Measurements from ENCODE around the gene CEP131.
"Not testable (repeated sequence)": the region's sequence is repeated elsewhere in the genome, so short reads cannot be mapped to it uniquely, and the experiment has no call there.

The CEP131 gene

DNA sequence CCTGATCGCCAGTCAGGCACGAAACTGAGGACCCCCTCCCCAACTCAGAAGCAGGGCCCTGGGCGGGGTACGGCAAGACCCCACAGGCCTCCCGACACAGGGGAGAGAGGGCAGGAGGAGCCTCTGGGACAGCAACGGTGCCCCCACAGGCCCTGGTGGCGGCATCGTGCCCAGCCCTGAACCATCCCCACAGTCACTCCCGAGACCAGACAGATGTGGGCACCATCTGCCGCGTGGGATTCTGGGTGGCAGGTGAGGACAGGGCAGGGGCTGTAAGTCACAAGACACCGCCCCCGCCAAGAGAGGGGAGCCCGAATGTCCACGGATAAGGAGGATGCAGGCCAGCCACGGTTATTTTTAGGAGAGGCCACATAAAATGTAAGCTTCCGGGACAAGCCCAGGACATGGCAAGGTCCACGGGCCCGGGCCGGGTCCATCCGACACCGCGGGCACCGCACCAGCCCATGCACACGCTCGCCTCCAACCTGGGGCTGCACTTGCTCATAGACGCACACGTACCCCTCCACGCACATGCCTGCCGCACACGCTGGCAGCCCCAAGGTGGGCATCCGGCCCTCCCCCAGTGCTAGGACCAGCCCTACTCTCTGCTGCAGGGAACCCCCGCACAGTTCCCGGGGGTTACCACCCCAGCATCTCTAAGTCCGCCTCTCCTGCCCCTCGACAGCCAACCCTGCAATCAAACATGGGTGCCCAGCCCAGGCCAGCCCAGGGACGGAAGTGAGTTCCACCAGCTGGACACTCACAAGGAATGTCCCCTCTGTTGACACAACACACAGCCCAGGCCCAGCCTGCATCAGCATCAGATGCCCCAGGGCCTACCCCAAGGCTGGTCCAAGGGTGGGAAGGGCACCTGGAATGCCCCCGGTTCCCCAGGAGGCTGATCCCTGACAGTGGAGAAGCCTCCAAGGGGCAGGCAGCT is 65.6 kb downstream of the CEP131 start:
- no peak overlapping the region for H3K4me3 Mint-ChIP-seq
- no peaks in the 10 kb centered on the region for H3K9me3 Mint-ChIP-seq
- H3K36me3 Mint-ChIP-seq = no peaks in the 10 kb centered on the region
- H3K27ac Mint-ChIP-seq = no peak overlapping the region
- H3K27me3 Mint-ChIP-seq = no peaks in the 10 kb centered on the region
- peaks cover 7% of the 10 kb centered on the region for H3K4me1 Mint-ChIP-seq

DNA sequence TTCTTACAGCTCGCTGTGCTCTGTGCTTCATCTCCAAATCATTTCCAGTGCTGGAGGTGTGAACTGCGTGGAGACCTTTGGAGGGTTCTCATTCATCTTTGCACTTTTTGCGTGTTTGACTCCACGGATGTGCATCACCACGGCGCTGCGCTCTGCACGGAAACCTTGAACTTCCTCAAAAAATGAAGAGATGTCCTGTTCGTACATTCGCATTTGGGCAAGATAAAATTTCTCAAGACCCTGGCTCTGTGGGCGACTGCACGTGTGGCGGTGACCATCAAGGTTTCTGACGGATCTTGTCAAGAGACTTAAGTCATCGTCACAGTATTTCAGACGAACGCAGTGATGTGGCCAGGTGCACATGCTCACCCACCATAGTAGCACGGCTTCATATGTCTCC is 67.8 kb downstream of the CEP131 start:
- H3K4me1 Mint-ChIP-seq = no peaks in the 10 kb centered on the region
- no peak overlapping the region for H3K4me3 Mint-ChIP-seq
- H3K36me3 Mint-ChIP-seq = no peaks in the 10 kb centered on the region
- H3K27ac Mint-ChIP-seq = no peak overlapping the region
- no peaks in the 10 kb centered on the region for H3K9me3 Mint-ChIP-seq
- no peaks in the 10 kb centered on the region for H3K27me3 Mint-ChIP-seq

DNA sequence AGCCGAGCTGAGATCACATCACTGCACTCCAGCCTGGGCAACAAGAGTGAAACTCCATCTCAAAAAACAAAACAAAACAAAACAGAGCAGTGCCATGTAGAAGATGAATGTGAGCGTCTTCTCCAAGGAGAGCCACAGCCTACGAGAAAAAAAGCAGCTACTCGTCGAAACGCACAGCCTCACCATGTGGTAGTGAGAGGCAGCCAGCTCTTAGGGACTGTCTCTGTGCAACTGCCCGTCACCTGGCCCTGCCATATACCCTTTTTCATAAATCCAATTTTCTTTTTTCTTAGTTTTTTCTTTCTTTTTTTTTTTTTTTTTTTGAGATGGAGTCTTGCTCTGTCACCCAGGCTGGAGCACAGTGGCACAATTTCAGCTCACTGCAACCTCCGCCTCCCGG is 68.7 kb downstream of the CEP131 start:
- not testable (repeated sequence) for H3K27me3 Mint-ChIP-seq, H3K4me1 Mint-ChIP-seq, H3K27ac Mint-ChIP-seq, H3K9me3 Mint-ChIP-seq, H3K36me3 Mint-ChIP-seq, H3K4me3 Mint-ChIP-seq

DNA sequence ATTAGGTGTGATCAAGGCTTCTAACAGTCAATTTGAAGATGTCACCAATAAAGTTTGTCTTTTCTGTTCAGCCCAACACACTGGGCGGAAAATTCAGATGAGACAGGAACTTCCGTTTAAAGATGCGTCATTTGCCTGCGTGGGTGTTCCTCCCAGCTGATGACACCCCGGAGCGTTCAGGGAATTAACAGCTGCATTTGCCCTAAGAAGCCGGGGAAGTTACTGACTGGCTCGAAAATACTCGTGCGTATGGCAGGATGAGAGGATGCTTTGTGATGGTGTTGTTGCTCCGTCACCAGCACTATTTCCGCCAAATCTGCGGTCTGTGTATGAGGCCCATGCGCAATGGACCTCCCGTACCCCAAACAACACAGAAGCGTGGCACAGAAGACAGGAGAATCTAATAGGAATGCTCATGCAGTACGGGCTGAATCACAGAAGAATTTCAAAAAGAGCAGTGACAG is 69.4 kb downstream of the CEP131 start:
- no peak overlapping the region for H3K27ac Mint-ChIP-seq
- H3K27me3 Mint-ChIP-seq = no peaks in the 10 kb centered on the region
- H3K4me1 Mint-ChIP-seq = no peaks in the 10 kb centered on the region
- H3K4me3 Mint-ChIP-seq = no peak overlapping the region
- H3K36me3 Mint-ChIP-seq = no peaks in the 10 kb centered on the region
- no peaks in the 10 kb centered on the region for H3K9me3 Mint-ChIP-seq

DNA sequence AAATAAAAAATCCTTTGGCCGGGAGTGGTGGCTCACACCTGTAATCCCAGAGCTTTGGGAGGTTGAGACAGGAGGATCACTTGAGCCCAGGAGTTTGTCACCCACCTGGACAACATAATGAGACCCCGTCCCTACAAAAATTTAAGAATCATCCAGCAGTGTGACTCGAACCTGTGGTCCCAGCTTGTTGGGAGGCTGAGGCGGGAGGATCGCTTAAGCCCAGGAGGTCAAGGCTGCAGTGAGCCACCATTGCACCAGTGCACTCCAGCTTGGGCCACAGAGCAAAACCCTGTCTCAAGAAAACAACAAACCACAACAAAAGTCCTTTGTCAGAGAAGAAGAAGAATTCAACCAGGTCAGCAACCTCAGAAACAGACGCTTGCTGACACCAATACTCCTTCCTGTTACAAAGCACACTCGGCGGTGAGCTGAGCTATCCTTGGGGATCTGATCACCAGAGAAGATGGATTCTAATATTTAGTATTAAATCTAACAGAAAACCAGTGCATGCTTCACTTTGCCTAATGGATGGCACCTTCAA is 70.4 kb downstream of the CEP131 start:
- H3K36me3 Mint-ChIP-seq = no peaks in the 10 kb centered on the region
- no peaks in the 10 kb centered on the region for H3K27me3 Mint-ChIP-seq
- H3K4me1 Mint-ChIP-seq = no peaks in the 10 kb centered on the region

DNA sequence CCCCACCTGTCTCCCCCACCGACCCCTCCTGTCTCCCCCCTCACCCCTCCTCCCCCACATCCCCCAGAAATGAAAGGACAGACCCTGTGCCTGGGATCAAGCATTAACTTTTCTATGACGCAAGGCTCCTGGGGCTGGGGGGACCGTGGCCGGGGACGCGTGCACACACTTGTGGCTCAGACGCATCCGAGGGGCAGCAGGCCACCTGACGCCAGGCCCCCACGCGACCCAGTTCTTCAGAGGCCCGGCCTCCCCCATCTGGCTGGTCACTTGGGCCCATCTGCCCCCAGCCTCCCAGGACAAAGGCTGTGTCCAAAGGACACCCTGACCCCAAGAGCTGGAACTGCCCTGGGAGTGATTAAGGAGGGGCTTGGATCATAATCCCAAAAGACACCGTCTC is 71.5 kb downstream of the CEP131 start:
- H3K27me3 Mint-ChIP-seq = no peaks in the 10 kb centered on the region
- H3K36me3 Mint-ChIP-seq = no peaks in the 10 kb centered on the region
- no peaks in the 10 kb centered on the region for H3K4me1 Mint-ChIP-seq
- no peak overlapping the region for H3K4me3 Mint-ChIP-seq
- no peaks in the 10 kb centered on the region for H3K9me3 Mint-ChIP-seq
- no peak overlapping the region for H3K27ac Mint-ChIP-seq

More for the DNA sequence above, 70.4 kb downstream of the CEP131 start:
- H3K27ac Mint-ChIP-seq = no peak overlapping the region
- no peaks in the 10 kb centered on the region for H3K9me3 Mint-ChIP-seq
- H3K4me3 Mint-ChIP-seq = no peak overlapping the region

DNA sequence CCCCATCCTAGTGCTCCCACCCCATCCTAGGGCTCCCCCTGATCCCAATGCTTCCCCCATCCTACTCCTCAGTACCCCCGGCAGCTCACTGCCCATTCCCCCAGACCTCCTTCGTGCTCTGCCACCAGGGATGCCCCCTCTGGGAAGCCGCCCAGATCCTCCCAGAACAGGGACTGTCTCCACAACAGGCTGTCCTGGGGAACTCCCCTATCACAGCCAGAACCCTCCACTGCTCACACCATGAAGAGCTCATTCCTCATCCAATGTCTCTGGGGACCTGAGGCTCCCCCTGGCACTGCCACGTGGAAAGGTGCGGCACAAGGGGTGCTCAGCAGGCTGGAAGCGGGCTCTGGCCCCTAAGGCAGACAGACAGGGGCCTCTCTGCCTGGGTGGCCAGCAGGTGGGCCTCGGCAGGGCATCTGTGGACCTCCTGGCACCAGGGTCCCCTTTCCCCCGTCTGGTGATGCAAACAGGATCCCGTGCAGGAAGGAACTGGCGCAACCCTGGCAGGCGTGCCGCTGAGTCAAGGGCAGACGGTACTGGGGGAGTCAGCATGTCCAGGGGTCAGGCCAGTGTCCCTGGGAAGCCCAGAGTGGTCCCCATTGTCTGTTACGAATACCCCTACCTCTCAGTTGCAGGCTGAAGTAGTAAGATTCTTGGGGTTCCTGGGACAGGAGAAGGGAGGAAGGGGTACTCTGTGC is 72.2 kb downstream of the CEP131 start:
- Mint-ChIP-seq H3K36me3 (no peaks in the 10 kb centered on the region), H3K27ac (no peak overlapping the region), H3K27me3 (no peaks in the 10 kb centered on the region), H3K9me3 (no peaks in the 10 kb centered on the region), H3K4me1 (no peaks in the 10 kb centered on the region), H3K4me3 (no peak overlapping the region)

DNA sequence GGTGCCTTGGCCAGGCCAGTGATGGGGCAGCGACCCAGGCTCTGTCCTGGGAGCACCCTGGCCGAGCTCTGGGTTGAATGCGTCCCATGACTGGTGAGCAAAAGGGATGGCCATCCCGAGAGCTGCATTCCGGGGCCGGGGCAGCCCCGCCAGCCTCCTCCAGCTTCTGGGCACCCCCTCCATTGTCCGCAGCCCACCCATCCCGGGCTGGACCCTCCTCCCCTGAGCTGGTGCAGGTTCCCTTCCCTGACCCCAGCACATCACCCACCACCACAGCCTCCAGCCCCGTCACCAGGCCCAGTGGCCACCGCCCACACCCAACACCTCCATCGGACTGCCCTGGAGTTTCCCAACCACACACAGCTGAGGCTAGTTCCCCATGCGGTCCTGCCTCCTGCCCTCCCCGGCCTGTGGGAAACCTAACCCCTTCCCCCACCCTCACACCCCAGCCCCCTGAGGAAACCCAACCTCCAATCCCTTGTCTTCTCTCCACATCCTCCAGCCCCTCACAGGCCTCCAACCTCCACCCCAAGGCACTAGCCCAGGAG is 73.7 kb downstream of the CEP131 start:
- H3K27ac Mint-ChIP-seq = no peak overlapping the region
- H3K36me3 Mint-ChIP-seq = no peaks in the 10 kb centered on the region
- no peaks in the 10 kb centered on the region for H3K4me1 Mint-ChIP-seq
- H3K4me3 Mint-ChIP-seq = no peak overlapping the region
- H3K27me3 Mint-ChIP-seq = no peaks in the 10 kb centered on the region
- H3K9me3 Mint-ChIP-seq = no peaks in the 10 kb centered on the region

DNA sequence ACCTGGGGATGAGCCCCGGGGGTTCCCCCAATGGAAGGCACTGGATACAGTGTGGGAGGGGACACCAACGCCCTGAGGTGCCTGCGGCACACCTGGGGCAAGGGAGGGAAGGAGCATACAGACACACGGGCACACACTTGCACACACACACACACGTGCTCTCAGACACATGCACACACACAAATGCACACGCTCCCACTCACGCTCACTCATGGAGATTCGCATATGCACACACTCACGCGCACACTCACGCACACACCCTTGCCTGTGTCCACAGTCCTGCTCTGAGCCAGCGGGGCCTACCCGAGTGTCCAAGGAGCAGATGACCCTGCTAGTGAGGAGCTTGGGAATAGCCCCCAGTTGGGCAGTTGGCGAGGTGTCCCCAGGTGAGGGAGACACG is 74.2 kb downstream of the CEP131 start:
- Mint-ChIP-seq H3K27ac (no peak overlapping the region), H3K4me1 (no peaks in the 10 kb centered on the region), H3K9me3 (no peaks in the 10 kb centered on the region), H3K27me3 (no peaks in the 10 kb centered on the region), H3K36me3 (no peaks in the 10 kb centered on the region), H3K4me3 (no peak overlapping the region)

DNA sequence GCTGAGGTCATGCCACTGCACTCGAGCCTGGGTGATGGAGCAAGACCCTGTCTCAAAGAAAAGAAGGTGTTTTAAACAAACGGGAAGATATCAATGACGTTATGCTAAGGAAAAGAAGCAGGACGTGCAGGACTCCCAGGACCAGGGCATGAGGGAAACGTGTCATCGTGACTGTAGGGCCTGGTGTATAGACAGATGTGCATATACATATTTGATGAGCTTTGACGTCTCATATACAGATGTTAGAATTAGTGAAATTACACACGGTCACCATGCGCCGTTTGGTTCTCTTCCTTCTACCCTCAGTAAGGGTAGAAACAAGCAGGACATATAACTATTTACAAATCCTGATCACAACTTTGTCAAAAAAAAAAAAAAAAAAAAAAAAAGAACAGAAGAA is 75.1 kb downstream of the CEP131 start:
- H3K4me1 Mint-ChIP-seq = no peaks in the 10 kb centered on the region
- H3K36me3 Mint-ChIP-seq = no peaks in the 10 kb centered on the region
- H3K9me3 Mint-ChIP-seq = no peaks in the 10 kb centered on the region
- no peaks in the 10 kb centered on the region for H3K27me3 Mint-ChIP-seq
- no peak overlapping the region for H3K4me3 Mint-ChIP-seq
- H3K27ac Mint-ChIP-seq = no peak overlapping the region

DNA sequence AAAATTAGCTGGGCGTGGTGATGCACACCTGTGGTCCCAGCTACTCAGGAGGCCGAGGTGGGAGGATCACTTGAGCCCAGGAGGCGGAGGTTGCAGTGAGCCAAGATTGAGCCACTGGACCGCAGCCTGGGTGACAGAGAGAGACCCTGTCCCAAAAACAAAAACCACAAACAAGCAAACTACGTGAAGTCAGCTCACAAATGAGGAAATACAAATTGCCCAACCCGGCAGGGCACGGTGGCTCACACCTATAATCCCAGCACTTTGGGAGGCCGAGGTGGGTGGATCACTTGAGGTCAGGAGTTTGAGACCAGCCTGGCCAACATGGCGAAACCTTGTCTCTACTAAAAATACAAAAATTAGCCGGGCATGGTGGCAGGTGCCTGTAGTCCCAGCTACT is 76.6 kb downstream of the CEP131 start:
- not testable (repeated sequence) for H3K27me3 Mint-ChIP-seq, H3K27ac Mint-ChIP-seq, H3K4me1 Mint-ChIP-seq, H3K4me3 Mint-ChIP-seq, H3K9me3 Mint-ChIP-seq, H3K36me3 Mint-ChIP-seq

DNA sequence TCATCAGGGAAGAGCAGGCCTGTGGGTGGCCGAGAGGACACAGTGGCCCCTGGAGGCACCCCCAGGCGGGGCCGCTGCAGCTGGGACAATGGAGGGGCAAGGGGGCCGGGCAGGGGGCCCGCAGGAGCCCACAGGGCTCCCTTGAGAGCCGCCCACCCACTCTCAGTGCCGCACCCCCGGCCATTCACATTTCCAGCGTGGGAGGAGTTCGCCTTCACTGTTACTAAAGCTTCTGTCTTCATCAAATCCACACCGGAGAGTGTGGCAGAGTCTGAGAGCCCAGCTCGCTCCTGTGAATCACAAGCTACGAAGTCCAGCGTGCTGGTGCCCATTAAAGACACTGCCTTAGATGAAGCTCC is 78.4 kb downstream of the CEP131 start:
- no peaks in the 10 kb centered on the region for H3K27me3 Mint-ChIP-seq
- H3K4me1 Mint-ChIP-seq = no peaks in the 10 kb centered on the region
- H3K27ac Mint-ChIP-seq = no peak overlapping the region

DNA sequence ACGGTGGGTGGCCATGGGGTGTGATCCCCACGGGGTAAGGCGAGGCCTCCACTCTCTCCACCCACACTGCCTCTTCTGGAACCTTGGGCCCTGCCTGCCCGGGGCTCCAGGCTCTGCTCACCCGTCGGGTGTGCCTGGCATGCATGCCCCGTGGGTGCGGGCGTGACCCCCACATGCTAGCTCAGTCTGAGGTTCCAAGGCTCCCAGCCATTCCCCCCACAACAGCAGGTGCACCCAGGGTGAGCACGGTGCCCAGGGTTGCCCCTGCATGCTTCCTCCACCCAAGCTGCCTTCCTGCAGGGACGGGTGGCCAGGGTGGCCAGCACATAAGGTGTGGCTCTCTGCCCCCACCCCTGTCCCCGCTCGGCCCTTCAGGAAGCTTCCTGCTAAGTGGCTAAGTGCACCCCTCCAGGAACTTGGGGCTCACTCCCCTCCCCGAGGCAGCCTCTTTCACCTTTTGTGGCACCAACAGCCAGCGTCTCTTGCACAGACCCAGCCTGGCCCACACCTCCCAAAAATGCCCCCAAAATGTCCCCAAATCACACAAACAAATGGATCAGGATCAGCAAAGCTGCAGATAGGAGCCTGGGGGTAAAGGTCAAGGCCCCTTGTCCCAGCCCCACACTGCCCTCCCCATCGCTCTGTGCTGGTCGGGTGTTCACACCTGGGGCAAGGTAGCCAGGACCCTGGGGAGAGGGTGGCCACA is 78.9 kb downstream of the CEP131 start:
- Mint-ChIP-seq H3K27me3 (no peaks in the 10 kb centered on the region), H3K36me3 (no peaks in the 10 kb centered on the region), H3K27ac (no peak overlapping the region), H3K4me3 (no peak overlapping the region), H3K9me3 (no peaks in the 10 kb centered on the region), H3K4me1 (no peaks in the 10 kb centered on the region)

More for the DNA sequence above, 78.4 kb downstream of the CEP131 start:
- no peaks in the 10 kb centered on the region for H3K36me3 Mint-ChIP-seq
- H3K4me3 Mint-ChIP-seq = no peak overlapping the region
- H3K9me3 Mint-ChIP-seq = no peaks in the 10 kb centered on the region

DNA sequence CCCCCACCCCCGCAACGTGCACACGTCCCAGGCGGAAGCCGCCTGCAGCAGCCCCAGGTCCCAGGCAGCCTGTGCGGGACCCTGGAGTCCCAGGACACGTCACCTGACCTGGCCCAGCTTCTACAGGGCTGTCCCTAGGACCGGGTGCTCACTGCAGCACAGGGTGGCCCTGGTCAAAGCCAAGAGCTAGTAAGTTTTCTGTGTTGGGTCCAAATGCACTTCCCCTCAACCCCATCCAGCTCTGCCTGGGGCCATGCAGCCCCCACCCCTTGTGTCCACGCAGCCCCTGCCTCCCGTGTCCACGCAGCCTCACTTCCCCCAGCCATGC is 79.6 kb downstream of the CEP131 start:
- H3K9me3 Mint-ChIP-seq = no peaks in the 10 kb centered on the region
- H3K4me3 Mint-ChIP-seq = no peak overlapping the region
- no peaks in the 10 kb centered on the region for H3K4me1 Mint-ChIP-seq
- H3K27ac Mint-ChIP-seq = no peak overlapping the region
- H3K36me3 Mint-ChIP-seq = no peaks in the 10 kb centered on the region
- H3K27me3 Mint-ChIP-seq = no peaks in the 10 kb centered on the region

DNA sequence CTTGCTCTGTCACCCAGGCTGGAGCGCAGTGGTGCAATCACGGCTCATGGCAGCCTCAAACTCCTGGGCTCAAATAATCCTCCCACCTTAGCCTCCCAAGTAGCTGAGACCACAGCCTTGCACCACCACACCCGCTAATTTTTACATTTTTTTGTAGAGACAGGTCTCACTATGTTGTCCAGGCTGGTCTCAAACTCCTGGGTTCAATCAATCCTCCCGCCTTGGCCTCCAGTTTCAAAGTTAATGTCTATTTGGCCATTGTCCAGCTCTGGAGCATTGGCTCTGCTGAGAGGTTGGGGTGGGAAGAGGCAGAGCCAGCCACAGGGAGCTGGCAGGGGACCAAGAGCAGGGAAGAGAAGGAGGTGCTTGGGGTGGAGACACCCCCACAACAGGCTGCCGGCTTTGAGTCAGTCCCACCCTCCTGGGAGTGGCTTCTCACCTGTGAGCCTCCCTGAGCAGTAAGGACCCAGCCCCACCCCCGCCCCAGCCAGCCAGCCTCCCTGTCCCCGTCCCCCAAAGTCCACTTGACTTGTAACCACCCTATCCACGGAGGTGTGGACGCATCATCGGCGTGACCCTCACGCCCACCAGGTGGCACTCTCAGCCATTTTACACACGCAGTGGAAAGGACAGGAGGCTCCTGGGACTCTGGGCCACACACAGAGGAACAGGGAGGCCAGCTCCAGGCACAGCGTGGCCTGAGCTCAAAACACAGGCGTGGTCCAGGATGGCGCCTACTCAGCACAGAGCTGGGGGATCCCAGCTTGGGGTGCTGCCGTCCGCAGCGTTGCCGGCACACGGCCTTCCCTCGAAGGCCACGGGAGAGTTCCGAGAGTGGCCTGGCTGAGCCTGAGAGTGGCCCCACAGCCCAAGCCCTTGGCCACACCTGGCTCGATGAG is 80.2 kb downstream of the CEP131 start:
- H3K27me3 Mint-ChIP-seq = no peaks in the 10 kb centered on the region
- H3K4me1 Mint-ChIP-seq = no peaks in the 10 kb centered on the region
- no peaks in the 10 kb centered on the region for H3K36me3 Mint-ChIP-seq
- no peak overlapping the region for H3K4me3 Mint-ChIP-seq
- H3K9me3 Mint-ChIP-seq = no peaks in the 10 kb centered on the region
- H3K27ac Mint-ChIP-seq = no peak overlapping the region
